ENCODE measurements around the gene CCDC201.

CCDC201 gene, protein sequence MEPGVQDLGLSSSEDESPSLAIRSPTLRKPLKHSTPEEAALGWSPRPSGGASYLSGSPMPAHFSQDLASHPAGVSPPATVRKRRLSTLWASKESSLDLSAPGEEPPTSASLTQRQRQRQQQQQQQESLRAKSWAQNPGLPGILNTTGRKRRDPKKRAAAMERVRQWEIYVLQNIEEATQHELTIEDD

DNA sequence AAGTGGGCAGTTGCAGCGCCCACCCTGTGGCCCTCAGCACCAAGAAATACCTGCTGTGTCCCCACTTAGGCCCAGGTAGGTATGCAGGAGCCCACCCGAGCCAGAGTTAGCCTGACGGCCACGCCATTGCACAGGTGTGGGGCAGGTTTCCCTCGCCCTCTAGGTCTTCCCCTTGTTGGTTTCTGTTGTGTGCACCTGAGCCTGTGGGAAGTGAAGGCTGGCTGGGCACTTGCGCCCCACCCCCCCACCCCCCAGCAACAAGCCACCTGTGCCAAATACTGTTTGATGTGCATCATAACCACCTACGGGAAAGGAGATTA, at the start of gene CCDC201:
CCDC201 (minus strand) TSS at position 48 of the 320 bp plus-strand sequence. CDS start 75 bp downstream, outside the sequence.
- DNase-seq, result no peak

GRCh38 chr7:45921699-45922519, 49.0 kb upstream of the CCDC201 start:
- peak; percentile 50 for DNase-seq

GRCh38 chr7:45921381-45921698, 48.5 kb upstream of the CCDC201 start:
- DNase-seq, result no peak

DNA sequence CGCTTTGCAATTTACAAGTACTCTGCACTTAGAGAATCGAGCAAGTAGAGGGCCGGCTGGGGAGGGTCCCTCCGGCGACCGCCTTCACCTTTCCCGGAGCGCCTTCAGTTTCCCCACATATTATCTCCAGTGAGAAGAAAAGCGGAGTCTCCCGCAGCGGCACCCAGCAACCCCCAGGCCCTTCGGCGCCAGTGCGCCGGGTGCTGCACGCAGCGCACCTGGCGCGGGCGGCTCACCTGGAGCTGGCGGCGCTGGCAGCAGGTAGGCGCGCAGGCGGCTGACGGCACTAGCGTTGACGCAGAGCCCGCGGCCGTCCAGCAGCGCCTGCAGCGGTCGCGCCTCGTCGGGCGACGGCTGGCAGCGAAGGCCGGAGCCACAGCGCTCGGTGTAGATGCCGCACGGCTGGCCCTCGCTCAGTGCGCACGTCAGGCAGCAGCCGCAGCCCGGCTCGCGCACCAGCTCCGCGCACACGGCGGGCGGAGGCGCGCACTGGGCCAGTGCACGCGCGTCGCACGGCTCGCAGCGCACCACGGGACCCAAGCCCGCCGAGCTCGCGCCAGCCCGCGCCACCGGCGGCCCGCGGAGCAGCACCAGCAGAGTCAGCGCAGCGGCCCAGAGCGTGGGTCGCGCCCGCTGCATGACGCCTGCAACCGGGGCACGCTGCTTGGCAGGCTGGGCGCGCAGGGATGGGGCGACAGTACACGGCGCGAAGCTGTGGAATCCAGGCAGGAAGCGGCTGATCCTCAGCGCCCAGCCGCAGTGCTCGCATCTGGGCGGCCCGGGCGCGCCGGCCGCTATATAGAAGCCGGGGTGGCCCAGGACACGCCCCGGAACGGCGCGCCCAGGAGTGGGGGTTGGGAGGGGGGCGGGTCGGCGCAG, 47.9 kb upstream of the CCDC201 start, which contains the start of gene IGFBP3:
IGFBP3 (minus strand) TSS at position 771 of the 879 bp plus-strand sequence; CDS start at position 639, 132 bp downstream.
- no peak for DNase-seq

DNA sequence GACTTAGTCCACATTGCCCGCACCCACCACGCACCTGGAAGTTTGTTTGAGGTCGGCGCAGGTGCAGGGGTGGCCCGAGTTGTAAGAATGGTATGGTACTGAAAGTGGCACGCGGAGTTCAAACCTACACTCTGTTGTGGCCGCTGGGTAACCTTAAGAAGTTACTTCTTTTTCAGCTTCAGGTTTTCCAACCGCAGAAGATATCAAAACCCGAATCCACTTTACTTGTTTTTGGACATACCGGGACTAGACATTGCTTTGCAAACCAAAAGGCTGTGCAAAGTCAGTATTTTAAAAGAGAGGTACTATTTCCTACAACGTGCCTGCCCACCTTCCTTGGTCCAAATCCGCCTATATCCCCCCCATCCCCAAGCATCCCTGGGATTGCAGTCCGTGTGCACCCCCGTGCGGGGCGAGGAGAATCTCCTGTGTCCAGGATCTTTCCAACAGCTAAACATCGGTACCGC, 47.1 kb upstream of the CCDC201 start:
- DNase-seq, result no peak

DNA sequence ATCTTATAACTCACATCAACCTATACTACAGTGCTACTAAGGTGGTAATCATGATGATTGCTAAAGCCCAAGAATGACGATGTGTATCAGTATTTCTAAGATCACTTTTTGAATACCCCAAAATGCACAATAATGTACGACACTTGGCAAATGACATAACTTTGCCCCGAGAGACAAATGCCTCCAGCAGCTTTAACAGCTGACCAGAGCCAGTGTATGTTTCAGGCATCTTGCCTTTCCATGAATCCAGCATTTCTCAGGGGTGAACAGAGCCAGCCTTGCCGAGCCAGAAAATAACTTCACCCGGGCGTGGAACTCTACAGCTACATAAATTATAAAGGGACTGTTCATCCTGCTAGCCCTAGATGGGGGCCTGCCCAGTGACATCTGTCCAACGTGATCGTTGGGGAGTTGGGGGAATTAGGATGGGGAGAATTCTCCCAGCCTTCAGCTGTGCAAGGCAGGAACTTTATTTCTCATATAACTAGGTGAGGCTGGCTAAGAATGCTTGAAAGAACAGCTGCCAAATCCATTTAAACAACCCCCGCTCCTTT, 46.4 kb upstream of the CCDC201 start:
- no peak for DNase-seq

- no peak for DNase-seq
Measured at GRCh38 chr7:45918556-45918955, 45.7 kb upstream of the CCDC201 start.

- peak; percentile 34 for DNase-seq
Measured at GRCh38 chr7:45917658-45918057, 44.8 kb upstream of the CCDC201 start.

GRCh38 chr7:45917064-45917463, 44.2 kb upstream of the CCDC201 start:
- no peak for DNase-seq

DNA sequence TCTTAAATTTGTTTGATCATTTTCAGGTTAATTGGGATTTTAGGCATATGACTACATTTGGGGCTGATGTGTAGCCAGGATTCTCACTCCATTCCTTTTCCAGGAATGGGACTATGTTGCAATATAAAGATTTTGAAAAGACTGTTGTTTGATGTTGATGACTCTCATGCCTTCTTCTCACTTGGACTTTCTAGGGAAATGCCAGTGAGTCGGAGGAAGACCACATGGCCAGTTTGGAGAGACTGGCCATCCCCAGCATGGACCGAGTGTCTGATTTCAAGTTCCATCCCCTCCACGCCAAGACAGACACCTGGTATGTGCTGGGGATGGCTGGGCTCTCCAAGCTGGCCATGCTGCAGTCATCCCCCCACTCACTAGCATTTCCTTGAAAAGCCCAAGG, 42.7 kb upstream of the CCDC201 start:
- DNase-seq, result no peak

- DNase-seq, result no peak
Measured at GRCh38 chr7:45914911-45915310, 42.0 kb upstream of the CCDC201 start.

DNA sequence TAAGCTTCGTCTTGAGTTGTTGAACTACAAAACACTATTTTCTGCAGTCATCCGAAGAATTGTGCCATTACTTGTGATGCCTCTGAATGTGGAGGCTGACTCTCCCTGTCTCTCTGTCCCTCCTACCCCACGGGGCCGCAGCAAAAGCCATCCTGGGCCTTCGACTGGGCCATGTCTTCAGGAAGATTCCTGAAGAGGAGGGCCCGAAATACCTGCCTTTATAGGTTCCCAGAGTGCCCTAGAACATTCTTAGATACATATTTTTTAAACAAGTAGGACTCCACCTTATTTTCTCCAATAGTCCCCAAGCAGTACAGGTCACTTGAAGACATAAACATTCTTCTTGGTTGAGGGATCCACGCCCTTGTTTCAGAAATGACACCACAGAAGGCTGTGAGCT, 40.1 kb upstream of the CCDC201 start:
- DNase-seq, result no peak

DNA sequence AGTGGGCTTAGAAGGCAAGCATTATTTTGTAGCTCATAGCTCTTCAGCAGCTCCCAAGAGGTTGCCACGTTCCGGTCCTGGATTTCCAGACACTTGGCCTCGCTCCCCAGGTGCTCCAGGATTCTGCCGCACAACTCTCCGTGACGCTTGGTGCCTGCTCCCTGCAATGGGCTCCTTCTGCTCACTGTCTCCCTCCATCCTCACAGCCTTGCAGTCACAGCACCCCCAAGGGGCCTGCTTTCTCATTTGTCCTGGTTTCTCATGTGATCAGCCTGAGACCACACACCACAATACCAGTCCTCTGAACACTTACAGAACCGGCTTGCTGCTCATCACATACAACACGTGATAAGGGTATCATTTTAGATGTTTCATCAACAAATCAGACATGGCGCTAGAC, 38.4 kb upstream of the CCDC201 start:
- DNase-seq, result no peak

- no peak for DNase-seq
Measured at GRCh38 chr7:45910855-45911254, 38.0 kb upstream of the CCDC201 start.

GRCh38 chr7:45909561-45909960, 36.7 kb upstream of the CCDC201 start:
- no peak for DNase-seq

- no peak for DNase-seq
Measured at GRCh38 chr7:45902820-45903219, 29.9 kb upstream of the CCDC201 start.

GRCh38 chr7:45901566-45901965, 28.7 kb upstream of the CCDC201 start:
- no peak for DNase-seq

- no peak for DNase-seq
Measured at GRCh38 chr7:45898222-45898621, 25.3 kb upstream of the CCDC201 start.

GRCh38 chr7:45897042-45897690, 24.3 kb upstream of the CCDC201 start:
- no peak for DNase-seq

DNA sequence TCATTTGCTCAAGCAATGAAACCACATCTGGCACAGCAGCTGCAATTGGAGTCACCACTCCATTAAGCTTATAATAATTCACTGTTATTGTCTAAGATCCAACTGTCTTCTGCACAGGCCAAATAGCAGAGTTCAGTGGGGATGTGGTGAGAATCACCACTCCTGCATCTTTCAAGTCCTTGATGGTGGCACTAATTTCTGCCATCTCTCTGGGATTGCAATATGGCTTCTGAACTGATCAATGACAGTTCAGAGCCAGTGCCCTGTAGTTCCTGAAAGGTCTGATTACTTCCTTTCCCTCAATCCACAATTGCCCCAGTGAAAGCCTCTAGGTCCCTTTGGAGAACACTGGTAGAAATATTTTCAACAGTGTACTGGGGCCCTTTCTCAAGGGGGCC, 21.8 kb upstream of the CCDC201 start:
- DNase-seq, result no peak

DNA sequence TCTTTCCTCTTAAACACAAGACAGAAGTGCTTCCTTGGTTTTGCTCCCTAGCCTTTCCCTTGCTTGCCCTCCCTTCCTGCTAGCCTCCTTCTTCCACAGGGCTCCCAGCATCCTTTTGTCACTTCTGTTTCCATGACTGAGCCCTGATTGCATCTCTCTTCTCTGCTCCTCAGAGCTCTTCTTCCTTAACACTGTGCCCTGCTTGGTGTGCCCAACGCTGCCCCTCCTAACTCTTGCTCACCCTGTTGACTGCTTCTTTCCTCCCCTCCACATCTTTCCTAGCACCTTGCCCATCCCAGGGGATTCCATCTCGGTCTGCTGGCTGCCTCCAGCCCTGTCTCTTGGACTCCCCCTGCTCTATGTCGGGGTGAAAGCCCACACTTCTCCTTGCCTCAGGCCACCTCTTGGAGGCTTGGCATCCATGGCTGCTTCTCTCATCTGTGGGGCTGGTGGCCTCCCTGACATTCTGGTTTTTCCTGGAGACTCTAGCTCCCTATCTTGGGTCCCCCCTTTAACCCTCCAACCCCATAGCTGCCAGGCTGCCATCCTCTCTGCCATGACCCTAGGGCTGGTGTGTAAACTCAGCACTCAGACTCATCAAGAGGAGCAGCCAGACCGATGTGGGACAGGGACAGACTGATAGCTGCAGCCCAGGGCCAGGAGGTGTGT, 21.2 kb upstream of the CCDC201 start:
- no peak for DNase-seq

DNA sequence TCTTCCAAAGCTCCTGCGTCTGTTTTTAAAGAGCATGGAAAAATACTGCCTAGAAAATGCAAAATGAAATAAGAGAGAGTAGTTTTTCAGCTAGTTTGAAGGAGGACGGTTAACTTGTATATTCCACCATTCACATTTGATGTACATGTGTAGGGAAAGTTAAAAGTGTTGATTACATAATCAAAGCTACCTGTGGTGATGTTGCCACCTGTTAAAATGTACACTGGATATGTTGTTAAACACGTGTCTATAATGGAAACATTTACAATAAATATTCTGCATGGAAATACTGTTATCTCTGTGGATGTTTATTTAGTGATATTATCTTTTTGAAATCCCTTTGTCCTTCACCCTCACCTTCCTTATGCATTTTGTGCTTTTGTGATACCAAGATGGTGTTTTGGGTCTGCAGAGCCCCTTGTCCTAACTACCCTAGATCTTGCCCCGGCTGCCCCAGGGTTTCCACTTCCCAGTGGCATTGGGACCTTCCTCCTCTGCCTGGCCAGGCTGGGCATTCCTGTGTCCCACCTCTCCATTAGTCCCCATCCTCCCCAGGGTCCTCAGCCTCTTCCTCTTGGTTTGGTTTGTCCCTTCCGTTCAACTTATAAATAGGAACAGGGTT, 20.6 kb upstream of the CCDC201 start:
- no peak for DNase-seq
